ENCODE results near the gene MINPP1.
"Not testable (repeated sequence)": the region's sequence is repeated elsewhere in the genome, so short reads cannot be mapped to it uniquely, and the experiment has no call there.

MINPP1 gene

GRCh38 chr10:87504640-87505365 is at the start of gene MINPP1:
Gene MINPP1, plus strand, starts transcription at chr10:87504893. Its CDS starts 23 bp downstream, at chr10:87504916.
- H3K27ac ChIP-seq (ENCODE audit: low read depth, low read length): peak within 1 kb of the TSS; percentile 48
- H3K36me3 ChIP-seq (ENCODE audit: control insufficient read depth in 1 of 2, insufficient read depth in 2 of 2, low read length in 2 of 2): peaks cover 0 to 10% of the 10 kb centered on the region in 2 donors
- H3K4me3 ChIP-seq (ENCODE audit: low read depth in 1 of 2, low read length in 2 of 2): peak within 1 kb of the TSS; percentile 89 to 97
- H3K4me1 ChIP-seq (ENCODE audit: control insufficient read depth in 1 of 2, insufficient read depth in 2 of 2, low read length in 2 of 2): peaks cover 19 to 36% of the 10 kb centered on the region in 2 donors
- peak within 1 kb of the TSS; percentile 67 to 84 for H3K9ac ChIP-seq (ENCODE audit: low read depth in 1 of 2, low read length in 2 of 2)
- H3K27me3 ChIP-seq (ENCODE audit: control insufficient read depth in 1 of 2, insufficient read depth in 2 of 2, low read length in 2 of 2): no peaks in the 10 kb centered on the region
- H3K9me3 ChIP-seq (ENCODE audit: control insufficient read depth in 1 of 2, low read length in 2 of 2): no peaks in the 10 kb centered on the region

- H3K36me3 ChIP-seq (ENCODE audit: control insufficient read depth in 1 of 2, insufficient read depth in 2 of 2, low read length in 2 of 2); H3K4me1 ChIP-seq (ENCODE audit: control insufficient read depth in 1 of 2, insufficient read depth in 2 of 2, low read length in 2 of 2); H3K27me3 ChIP-seq (ENCODE audit: control insufficient read depth in 1 of 2, insufficient read depth in 2 of 2, low read length in 2 of 2); H3K4me3 ChIP-seq (ENCODE audit: low read depth in 1 of 2, low read length in 2 of 2); H3K9ac ChIP-seq (ENCODE audit: low read depth in 1 of 2, low read length in 2 of 2); H3K9me3 ChIP-seq (ENCODE audit: control insufficient read depth in 1 of 2, low read length in 2 of 2); H3K27ac ChIP-seq (ENCODE audit: low read depth, low read length): not testable (repeated sequence)
These were observed 48.0 kb upstream of the MINPP1 start for GRCh38 chr10:87456586-87457220.

GRCh38 chr10:87461751-87462150 is 42.9 kb upstream of the MINPP1 start:
- H3K4me3 ChIP-seq (ENCODE audit: low read depth in 1 of 2, low read length in 2 of 2); H3K4me1 ChIP-seq (ENCODE audit: control insufficient read depth in 1 of 2, insufficient read depth in 2 of 2, low read length in 2 of 2); H3K9ac ChIP-seq (ENCODE audit: low read depth in 1 of 2, low read length in 2 of 2); H3K36me3 ChIP-seq (ENCODE audit: control insufficient read depth in 1 of 2, insufficient read depth in 2 of 2, low read length in 2 of 2); H3K27ac ChIP-seq (ENCODE audit: low read depth, low read length); H3K9me3 ChIP-seq (ENCODE audit: control insufficient read depth in 1 of 2, low read length in 2 of 2); H3K27me3 ChIP-seq (ENCODE audit: control insufficient read depth in 1 of 2, insufficient read depth in 2 of 2, low read length in 2 of 2): not testable (repeated sequence)

- H3K4me1 ChIP-seq (ENCODE audit: control insufficient read depth in 1 of 2, insufficient read depth in 2 of 2, low read length in 2 of 2); H3K27me3 ChIP-seq (ENCODE audit: control insufficient read depth in 1 of 2, insufficient read depth in 2 of 2, low read length in 2 of 2); H3K36me3 ChIP-seq (ENCODE audit: control insufficient read depth in 1 of 2, insufficient read depth in 2 of 2, low read length in 2 of 2); H3K4me3 ChIP-seq (ENCODE audit: low read depth in 1 of 2, low read length in 2 of 2); H3K9ac ChIP-seq (ENCODE audit: low read depth in 1 of 2, low read length in 2 of 2); H3K9me3 ChIP-seq (ENCODE audit: control insufficient read depth in 1 of 2, low read length in 2 of 2); H3K27ac ChIP-seq (ENCODE audit: low read depth, low read length): not testable (repeated sequence)
These were observed 37.8 kb upstream of the MINPP1 start for GRCh38 chr10:87466849-87467248.

GRCh38 chr10:87488733-87489132 is 16.0 kb upstream of the MINPP1 start:
- H3K4me1 ChIP-seq (ENCODE audit: control insufficient read depth in 1 of 2, insufficient read depth in 2 of 2, low read length in 2 of 2); H3K27ac ChIP-seq (ENCODE audit: low read depth, low read length); H3K9ac ChIP-seq (ENCODE audit: low read depth in 1 of 2, low read length in 2 of 2); H3K27me3 ChIP-seq (ENCODE audit: control insufficient read depth in 1 of 2, insufficient read depth in 2 of 2, low read length in 2 of 2); H3K36me3 ChIP-seq (ENCODE audit: control insufficient read depth in 1 of 2, insufficient read depth in 2 of 2, low read length in 2 of 2); H3K4me3 ChIP-seq (ENCODE audit: low read depth in 1 of 2, low read length in 2 of 2); H3K9me3 ChIP-seq (ENCODE audit: control insufficient read depth in 1 of 2, low read length in 2 of 2): not testable (repeated sequence)

- H3K9ac ChIP-seq (ENCODE audit: low read depth in 1 of 2, low read length in 2 of 2): not testable (repeated sequence)
These were observed 14.4 kb upstream of the MINPP1 start for GRCh38 chr10:87490285-87490684.

GRCh38 chr10:87492450-87492849 is 12.2 kb upstream of the MINPP1 start:
- not testable (repeated sequence) for H3K9ac ChIP-seq (ENCODE audit: low read depth in 1 of 2, low read length in 2 of 2); H3K9me3 ChIP-seq (ENCODE audit: control insufficient read depth in 1 of 2, low read length in 2 of 2); H3K4me1 ChIP-seq (ENCODE audit: control insufficient read depth in 1 of 2, insufficient read depth in 2 of 2, low read length in 2 of 2); H3K4me3 ChIP-seq (ENCODE audit: low read depth in 1 of 2, low read length in 2 of 2); H3K36me3 ChIP-seq (ENCODE audit: control insufficient read depth in 1 of 2, insufficient read depth in 2 of 2, low read length in 2 of 2); H3K27me3 ChIP-seq (ENCODE audit: control insufficient read depth in 1 of 2, insufficient read depth in 2 of 2, low read length in 2 of 2); H3K27ac ChIP-seq (ENCODE audit: low read depth, low read length)

More at GRCh38 chr10:87490285-87490684, 14.4 kb upstream of the MINPP1 start:
- not testable (repeated sequence) for H3K4me3 ChIP-seq (ENCODE audit: low read depth in 1 of 2, low read length in 2 of 2); H3K9me3 ChIP-seq (ENCODE audit: control insufficient read depth in 1 of 2, low read length in 2 of 2); H3K27me3 ChIP-seq (ENCODE audit: control insufficient read depth in 1 of 2, insufficient read depth in 2 of 2, low read length in 2 of 2); H3K36me3 ChIP-seq (ENCODE audit: control insufficient read depth in 1 of 2, insufficient read depth in 2 of 2, low read length in 2 of 2); H3K4me1 ChIP-seq (ENCODE audit: control insufficient read depth in 1 of 2, insufficient read depth in 2 of 2, low read length in 2 of 2); H3K27ac ChIP-seq (ENCODE audit: low read depth, low read length)

GRCh38 chr10:87495446-87495845 is 9.2 kb upstream of the MINPP1 start:
- H3K27me3 ChIP-seq (ENCODE audit: control insufficient read depth in 1 of 2, insufficient read depth in 2 of 2, low read length in 2 of 2); H3K36me3 ChIP-seq (ENCODE audit: control insufficient read depth in 1 of 2, insufficient read depth in 2 of 2, low read length in 2 of 2); H3K9ac ChIP-seq (ENCODE audit: low read depth in 1 of 2, low read length in 2 of 2); H3K9me3 ChIP-seq (ENCODE audit: control insufficient read depth in 1 of 2, low read length in 2 of 2); H3K4me3 ChIP-seq (ENCODE audit: low read depth in 1 of 2, low read length in 2 of 2); H3K4me1 ChIP-seq (ENCODE audit: control insufficient read depth in 1 of 2, insufficient read depth in 2 of 2, low read length in 2 of 2); H3K27ac ChIP-seq (ENCODE audit: low read depth, low read length): not testable (repeated sequence)

- H3K9ac ChIP-seq (ENCODE audit: low read depth in 1 of 2, low read length in 2 of 2); H3K9me3 ChIP-seq (ENCODE audit: control insufficient read depth in 1 of 2, low read length in 2 of 2); H3K4me3 ChIP-seq (ENCODE audit: low read depth in 1 of 2, low read length in 2 of 2); H3K27ac ChIP-seq (ENCODE audit: low read depth, low read length); H3K36me3 ChIP-seq (ENCODE audit: control insufficient read depth in 1 of 2, insufficient read depth in 2 of 2, low read length in 2 of 2); H3K27me3 ChIP-seq (ENCODE audit: control insufficient read depth in 1 of 2, insufficient read depth in 2 of 2, low read length in 2 of 2); H3K4me1 ChIP-seq (ENCODE audit: control insufficient read depth in 1 of 2, insufficient read depth in 2 of 2, low read length in 2 of 2): not testable (repeated sequence)
These were observed 7.3 kb upstream of the MINPP1 start for GRCh38 chr10:87497386-87497785.

- not testable (repeated sequence) for H3K27ac ChIP-seq (ENCODE audit: low read depth, low read length); H3K27me3 ChIP-seq (ENCODE audit: control insufficient read depth in 1 of 2, insufficient read depth in 2 of 2, low read length in 2 of 2); H3K9ac ChIP-seq (ENCODE audit: low read depth in 1 of 2, low read length in 2 of 2); H3K9me3 ChIP-seq (ENCODE audit: control insufficient read depth in 1 of 2, low read length in 2 of 2); H3K36me3 ChIP-seq (ENCODE audit: control insufficient read depth in 1 of 2, insufficient read depth in 2 of 2, low read length in 2 of 2); H3K4me1 ChIP-seq (ENCODE audit: control insufficient read depth in 1 of 2, insufficient read depth in 2 of 2, low read length in 2 of 2); H3K4me3 ChIP-seq (ENCODE audit: low read depth in 1 of 2, low read length in 2 of 2)
These were observed 6.4 kb upstream of the MINPP1 start for GRCh38 chr10:87498106-87498789.
